GOT3 (cell line): ENCODE measurements around the gene LMTK3.
"Not testable (repeated sequence)": the region's sequence is repeated elsewhere in the genome, so short reads cannot be mapped to it uniquely, and the experiment has no call there.

Experiments used
- DNase-seq: peaks from one replicate; lab custom pipeline; 2025; ENCODE audit warnings: mixed read lengths; lab: John Stamatoyannopoulos, UW

LMTK3 gene

GRCh38 chr19:48538057-48538456 is 26.4 kb upstream of the LMTK3 start:
- not testable (repeated sequence) for DNase-seq

GRCh38 chr19:48537541-48537940 is 25.9 kb upstream of the LMTK3 start:
- no peak for DNase-seq

- DNase-seq: no peak
Measured at GRCh38 chr19:48533770-48534169, 22.1 kb upstream of the LMTK3 start.

- DNase-seq: no peak
Measured at GRCh38 chr19:48530770-48531169, 19.1 kb upstream of the LMTK3 start.

- no peak for DNase-seq
Measured at GRCh38 chr19:48530066-48530720, 18.6 kb upstream of the LMTK3 start.

- DNase-seq: no peak
Measured at GRCh38 chr19:48529156-48529555, 17.5 kb upstream of the LMTK3 start.

- no peak for DNase-seq
Measured at GRCh38 chr19:48524732-48525131, 13.1 kb upstream of the LMTK3 start.

- no peak for DNase-seq
Measured at GRCh38 chr19:48524221-48524620, 12.6 kb upstream of the LMTK3 start.

GRCh38 chr19:48520134-48520533 is 8.5 kb upstream of the LMTK3 start:
- no peak for DNase-seq

- not testable (repeated sequence) for DNase-seq
Measured at GRCh38 chr19:48519426-48519825, 7.8 kb upstream of the LMTK3 start.

- DNase-seq: no peak
Measured at GRCh38 chr19:48518207-48518606, 6.6 kb upstream of the LMTK3 start.

- no peak for DNase-seq
Measured at GRCh38 chr19:48516536-48516935, 4.9 kb upstream of the LMTK3 start.

- DNase-seq: no peak
Measured at GRCh38 chr19:48514123-48514458, 2.5 kb upstream of the LMTK3 start.

GRCh38 chr19:48513289-48514122 is 1.9 kb upstream of the LMTK3 start:
- DNase-seq: no peak

- no peak for DNase-seq
Measured at GRCh38 chr19:48512504-48513288, 1.1 kb upstream of the LMTK3 start.

- DNase-seq: no peak
Measured at GRCh38 chr19:48511321-48511731, 309 bp downstream of the LMTK3 start.

- no peak for DNase-seq
Measured at GRCh38 chr19:48510421-48511268, 990 bp downstream of the LMTK3 start.

GRCh38 chr19:48509467-48510194 is 2.0 kb downstream of the LMTK3 start:
- DNase-seq: no peak

- DNase-seq: no peak
Measured at GRCh38 chr19:48508729-48509411, 2.8 kb downstream of the LMTK3 start.

- DNase-seq: no peak
Measured at GRCh38 chr19:48507911-48508439, 3.7 kb downstream of the LMTK3 start.
